ENCODE data around the gene SIRPA.

SIRPA gene

GRCh38 chr20:1943275-1944002 is 48.2 kb downstream of the SIRPA start:
- no peak for TF ChIP-seq GATA1 (IDR thresholded peaks at IDR 0.05; ENCODE audit: low read depth, low read length)
- TF ChIP-seq POLR2A (IDR thresholded peaks at IDR 0.05; ENCODE audit: low read length), result no peak
- DNase-seq, result no peak

GRCh38 chr20:1944345-1945091 is 49.3 kb downstream of the SIRPA start:
- no peak for TF ChIP-seq GATA1 (IDR thresholded peaks at IDR 0.05; ENCODE audit: low read depth, low read length)
- TF ChIP-seq POLR2A (IDR thresholded peaks at IDR 0.05; ENCODE audit: low read length), result no peak
- no peak for DNase-seq

- DNase-seq, result no peak
Observed at GRCh38 chr20:1945134-1945618, 50.0 kb downstream of the SIRPA start.

GRCh38 chr20:1945660-1946059 is 50.5 kb downstream of the SIRPA start:
- TF ChIP-seq POLR2A (IDR thresholded peaks at IDR 0.05; ENCODE audit: low read length) (no peak), GATA1 (IDR thresholded peaks at IDR 0.05; ENCODE audit: low read depth, low read length) (no peak)
- DNase-seq, result no peak

More at GRCh38 chr20:1945134-1945618, 50.0 kb downstream of the SIRPA start:
- TF ChIP-seq POLR2A (IDR thresholded peaks at IDR 0.05; ENCODE audit: low read length) (no peak), GATA1 (IDR thresholded peaks at IDR 0.05; ENCODE audit: low read depth, low read length) (no peak)

- TF ChIP-seq POLR2A (IDR thresholded peaks at IDR 0.05; ENCODE audit: low read length) (no peak), GATA1 (IDR thresholded peaks at IDR 0.05; ENCODE audit: low read depth, low read length) (no peak)
- DNase-seq, result no peak
Observed at GRCh38 chr20:1946442-1946761, 51.2 kb downstream of the SIRPA start.

DNA sequence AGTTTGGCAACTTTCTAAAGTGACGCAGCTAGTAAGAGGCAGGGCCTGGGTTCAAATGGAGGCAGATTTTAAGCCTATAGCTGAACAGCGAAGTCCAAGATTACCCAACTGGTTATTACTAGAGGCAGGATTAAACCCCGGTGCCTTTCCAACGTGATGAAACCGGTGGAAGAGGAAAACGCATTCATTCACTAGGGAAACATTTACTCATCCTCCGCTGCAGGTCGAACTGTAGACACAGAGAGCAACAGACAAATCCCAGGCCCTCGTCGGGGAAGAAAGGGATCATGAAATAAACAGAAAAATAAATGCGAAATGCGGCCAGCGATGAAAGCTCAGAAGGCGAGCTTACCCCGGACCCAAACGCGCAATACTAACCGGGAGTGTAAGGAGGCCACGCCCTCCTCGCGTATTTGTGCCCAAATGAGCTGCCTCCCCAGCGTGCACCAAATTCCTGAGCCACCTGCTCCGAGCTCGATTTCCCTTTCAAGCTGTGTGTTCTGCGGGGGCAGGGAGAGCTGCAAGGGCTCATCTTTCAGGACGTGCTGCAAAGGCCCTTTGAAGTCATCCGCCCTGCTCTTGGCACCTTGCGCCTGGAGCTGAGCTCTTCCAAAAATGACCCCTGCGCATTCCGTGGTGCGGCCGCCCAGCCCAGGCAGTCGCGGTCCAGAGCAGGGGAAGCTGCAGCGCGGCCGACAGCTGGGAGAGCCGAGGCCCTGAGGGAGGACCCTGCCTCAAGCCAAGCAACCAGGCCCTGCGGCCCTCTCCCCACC is 51.7 kb downstream of the SIRPA start:
- DNase-seq, result no peak
- TF ChIP-seq GATA1 (IDR thresholded peaks at IDR 0.05; ENCODE audit: low read depth, low read length) (no peak), POLR2A (IDR thresholded peaks at IDR 0.05; ENCODE audit: low read length) (no peak)

DNA sequence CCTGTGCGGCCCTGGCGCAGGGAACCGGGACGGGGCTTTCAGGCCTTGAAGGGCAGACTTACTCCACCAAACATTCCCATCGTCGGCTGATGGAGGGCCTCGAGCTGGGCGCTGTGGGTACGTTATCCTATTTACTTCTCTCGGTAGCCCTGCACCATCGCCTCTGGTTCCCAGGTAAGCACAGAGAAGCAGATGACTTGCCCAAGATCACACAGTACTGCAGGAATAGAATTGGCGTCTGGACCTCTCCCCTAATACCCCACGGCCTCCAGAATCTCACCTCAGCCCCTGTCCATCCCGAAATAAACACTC is 52.3 kb downstream of the SIRPA start:
- no peak for TF ChIP-seq GATA1 (IDR thresholded peaks at IDR 0.05; ENCODE audit: low read depth, low read length)
- TF ChIP-seq POLR2A (IDR thresholded peaks at IDR 0.05; ENCODE audit: low read length), result no peak
- no peak for DNase-seq

DNA sequence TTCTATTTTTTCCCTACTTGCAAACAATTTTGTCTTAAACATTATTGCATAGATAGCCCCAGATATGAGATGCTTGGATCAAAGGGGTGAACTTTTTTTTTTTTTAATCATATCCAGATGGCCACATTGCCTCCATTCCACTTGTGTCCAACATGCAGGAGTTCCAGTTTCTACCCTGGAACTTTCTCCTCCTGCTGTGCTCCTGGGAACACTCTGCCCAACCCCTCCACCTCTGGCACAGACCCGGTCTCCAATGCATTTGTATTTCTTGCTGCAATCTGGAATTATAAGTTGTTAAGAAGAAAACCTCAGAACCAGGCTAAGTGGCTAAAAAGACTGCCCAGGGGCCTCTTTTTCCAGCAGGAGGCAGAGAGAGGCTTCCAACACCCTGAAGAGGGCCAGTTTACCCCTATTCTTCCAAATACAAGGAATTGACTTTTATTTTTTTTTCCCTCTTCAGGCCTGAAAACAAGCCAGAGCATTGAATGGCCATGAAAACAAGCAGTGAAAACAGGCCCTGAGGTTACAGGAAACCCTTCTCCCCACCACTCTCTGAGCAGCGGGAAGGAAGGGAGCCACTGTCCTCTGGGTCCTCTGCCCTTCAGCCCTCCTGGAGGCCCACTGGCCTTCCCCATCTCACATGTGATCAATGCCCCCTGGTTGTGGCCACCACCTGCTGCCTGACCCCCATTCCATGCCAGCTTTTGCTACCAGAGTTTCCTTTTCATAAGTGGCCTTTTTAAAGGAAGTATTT is 54.3 kb downstream of the SIRPA start:
- no peak for DNase-seq
- no peak for TF ChIP-seq POLR2A (IDR thresholded peaks at IDR 0.05; ENCODE audit: low read length)
- TF ChIP-seq GATA1 (IDR thresholded peaks at IDR 0.05; ENCODE audit: low read depth, low read length), result no peak

DNA sequence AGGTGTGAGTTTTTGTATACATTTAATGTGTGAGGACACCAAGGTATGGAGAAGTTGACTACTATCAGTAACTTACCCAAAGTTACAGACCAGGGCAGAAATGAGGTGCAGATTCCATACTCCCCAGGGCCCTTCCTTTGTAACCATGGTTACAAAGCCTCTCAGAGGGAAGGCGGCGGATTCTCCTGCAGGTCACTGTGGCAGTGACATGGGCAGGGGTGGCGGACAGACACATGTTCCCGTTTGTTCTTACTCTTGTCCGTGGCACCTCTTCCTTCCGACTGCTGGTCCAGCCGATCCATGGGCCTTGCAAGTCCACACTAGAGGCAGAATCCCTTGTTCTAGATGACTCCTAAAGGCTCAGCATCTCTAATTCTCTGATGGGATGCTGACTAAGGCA is 55.6 kb downstream of the SIRPA start:
- TF ChIP-seq POLR2A (IDR thresholded peaks at IDR 0.05; ENCODE audit: low read length) (no peak), GATA1 (IDR thresholded peaks at IDR 0.05; ENCODE audit: low read depth, low read length) (no peak)
- no peak for DNase-seq

DNA sequence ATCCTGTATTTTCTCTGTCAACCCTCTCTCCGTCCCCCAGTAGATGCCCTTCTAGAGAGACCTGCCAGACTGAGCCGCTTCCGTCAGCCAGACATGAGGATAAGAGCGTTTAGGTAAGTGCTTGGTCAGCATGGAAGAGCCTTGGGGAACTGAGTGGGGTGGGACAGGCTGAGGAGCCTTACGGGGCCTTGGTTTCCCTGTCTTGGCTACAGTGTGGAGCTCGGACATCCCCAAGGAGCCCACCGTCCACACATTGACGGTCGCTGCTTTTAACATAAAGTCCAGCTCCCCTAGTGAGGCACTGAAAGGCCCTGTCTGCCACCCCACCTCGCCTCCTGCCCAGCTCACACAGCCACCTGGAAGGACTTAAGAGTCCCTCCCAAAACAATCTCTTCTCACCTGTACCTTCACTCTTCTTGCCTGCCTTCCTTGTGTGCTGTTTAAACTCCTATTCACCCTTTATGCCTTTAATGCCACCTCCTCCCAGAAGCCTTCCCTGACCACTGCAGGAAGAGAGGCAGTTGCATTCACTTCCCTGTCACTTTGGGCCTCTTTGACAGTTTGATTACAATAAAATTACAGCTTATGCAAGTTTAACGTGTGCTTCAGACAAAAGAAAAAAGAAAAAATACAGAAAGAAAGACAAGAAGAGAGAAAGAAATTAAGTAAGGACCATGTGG is 56.4 kb downstream of the SIRPA start:
- no peak for TF ChIP-seq POLR2A (IDR thresholded peaks at IDR 0.05; ENCODE audit: low read length)
- no peak for DNase-seq

DNA sequence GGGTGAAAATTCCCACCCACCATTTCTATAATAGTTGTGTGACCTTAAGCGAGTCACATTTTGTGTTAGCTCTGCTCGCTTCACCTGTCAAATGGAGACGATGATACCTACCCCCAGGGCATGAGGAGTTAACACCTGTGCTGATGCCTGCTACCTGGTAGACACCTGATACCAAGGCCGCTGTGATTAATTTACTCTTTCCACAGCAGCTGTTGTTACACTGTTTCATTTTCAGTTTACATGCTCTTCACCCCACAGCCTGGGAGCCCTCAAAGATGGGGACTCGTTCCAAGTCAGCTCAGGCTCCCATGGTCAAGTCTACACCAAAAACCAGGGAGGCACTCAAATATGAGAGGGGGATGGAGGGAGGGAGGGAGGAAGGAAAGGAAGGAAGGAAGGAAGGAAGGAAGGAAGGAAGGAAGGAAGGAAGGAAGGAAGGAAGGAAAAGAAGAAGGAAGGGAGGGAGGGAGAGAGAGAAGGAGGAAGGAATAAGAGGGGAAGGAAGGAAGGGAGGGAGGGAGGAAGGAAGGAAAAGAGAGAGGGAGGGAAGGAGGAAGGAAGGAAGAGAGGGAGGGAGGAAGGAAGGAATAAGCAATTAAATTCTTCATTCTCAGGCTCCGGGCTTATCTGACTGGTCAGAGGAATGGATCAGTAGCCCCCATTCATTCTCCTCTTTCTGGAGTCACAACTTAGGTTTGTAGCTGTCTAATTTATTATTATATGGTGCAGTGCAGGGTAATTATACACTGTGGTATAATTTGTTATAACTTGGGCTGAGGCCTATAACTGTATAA is 57.7 kb downstream of the SIRPA start:
- TF ChIP-seq POLR2A (IDR thresholded peaks at IDR 0.05; ENCODE audit: low read length) (no peak), GATA1 (IDR thresholded peaks at IDR 0.05; ENCODE audit: low read depth, low read length) (no peak)
- DNase-seq, result no peak

- TF ChIP-seq GATA1 (IDR thresholded peaks at IDR 0.05; ENCODE audit: low read depth, low read length), result no peak
- no peak for DNase-seq
Observed at GRCh38 chr20:1953621-1954020, 58.4 kb downstream of the SIRPA start.

DNA sequence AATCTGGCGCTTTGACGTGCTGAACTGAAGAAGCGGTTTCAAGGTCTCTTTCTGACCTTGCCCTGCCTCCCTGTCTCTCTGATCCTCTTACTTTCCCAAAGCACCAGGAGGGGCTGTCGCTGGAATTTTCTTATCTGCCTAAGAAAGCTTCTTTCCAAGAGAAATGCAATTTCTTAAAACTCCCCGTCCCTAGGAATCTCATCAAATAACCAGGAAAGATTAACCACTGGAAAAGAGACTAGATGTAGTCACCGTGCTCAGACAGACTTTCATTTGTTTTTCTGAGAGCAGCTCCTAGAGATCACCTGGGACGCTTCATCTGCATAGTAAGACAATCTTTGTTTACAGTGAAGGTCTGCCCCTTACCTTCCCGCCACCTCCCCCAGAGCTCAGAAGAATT is 60.0 kb downstream of the SIRPA start:
- TF ChIP-seq POLR2A (IDR thresholded peaks at IDR 0.05; ENCODE audit: low read length) (no peak), GATA1 (IDR thresholded peaks at IDR 0.05; ENCODE audit: low read depth, low read length) (no peak)
- DNase-seq, result no peak

Data from erythroblast (primary cell).